SK-N-SH (cell line): ENCODE data around the gene CEP95.

ENCODE experiments used
- CHD2 ChIP-seq: fragments of 150-350 bp; IDR thresholded peaks from 2 replicates; pipeline ENCODE4 v1.6.1; 2018; ENCODE audit warnings: low read length; ENCODE audit not compliant: partially characterized antibody
- EP300 ChIP-seq, 2 experiments: IDR thresholded peaks; 2 replicates each; pipeline versions ENCODE4 v1.4.0 to v1.6.1; 2012; ENCODE audit warnings: borderline replicate concordance in 1 of 2, low read depth in 1 of 2, low read length in 1 of 2
- EZH2phosphoT487 ChIP-seq: fragments of 200-600 bp; sonication (generic); IDR thresholded peaks from 2 replicates; pipeline ENCODE4 v1.6.1; 2017; ENCODE audit warnings: low read depth, mixed run types, mild to moderate bottlenecking, antibody characterized with exemption, moderate library complexity, borderline replicate concordance
- FOXM1 ChIP-seq: IDR thresholded peaks from 2 replicates; pipeline ENCODE4 v1.4.0; 2012; ENCODE audit warnings: low read depth, mild to moderate bottlenecking
- JUND ChIP-seq: IDR thresholded peaks from 2 replicates; pipeline ENCODE4 v1.4.0; 2012
- MXI1 ChIP-seq: IDR thresholded peaks from 2 replicates; pipeline ENCODE4 v1.6.1; 2012; ENCODE audit warnings: mild to moderate bottlenecking, low read depth, low read length, improper control_type of control experiment
- POLR2AphosphoS5 ChIP-seq: IDR thresholded peaks from 2 replicates; pipeline ENCODE4 v1.6.1; 2012; ENCODE audit warnings: low read depth, low read length
- RAD21 ChIP-seq: IDR thresholded peaks from 2 replicates; pipeline ENCODE4 v1.6.1; 2012; ENCODE audit warnings: mild to moderate bottlenecking, low read length
- RFX5 ChIP-seq: IDR thresholded peaks from 2 replicates; pipeline ENCODE4 v1.6.1; 2012; ENCODE audit warnings: mild to moderate bottlenecking, improper control_type of control experiment, low read length
- TF ChIP-seq, protein P1 (sequence below): fragments of 200-600 bp; sonication (generic); IDR thresholded peaks from 2 replicates; pipeline ENCODE4 v1.6.1; 2017; ENCODE audit warnings: antibody characterized with exemption, mild to moderate bottlenecking, moderate library complexity

GRCh38 chr17:64496786-64497564 lies 9.8 kb upstream of the CEP95 start, which contains the start of gene POLG2:
- TF ChIP-seq, protein P1, sequence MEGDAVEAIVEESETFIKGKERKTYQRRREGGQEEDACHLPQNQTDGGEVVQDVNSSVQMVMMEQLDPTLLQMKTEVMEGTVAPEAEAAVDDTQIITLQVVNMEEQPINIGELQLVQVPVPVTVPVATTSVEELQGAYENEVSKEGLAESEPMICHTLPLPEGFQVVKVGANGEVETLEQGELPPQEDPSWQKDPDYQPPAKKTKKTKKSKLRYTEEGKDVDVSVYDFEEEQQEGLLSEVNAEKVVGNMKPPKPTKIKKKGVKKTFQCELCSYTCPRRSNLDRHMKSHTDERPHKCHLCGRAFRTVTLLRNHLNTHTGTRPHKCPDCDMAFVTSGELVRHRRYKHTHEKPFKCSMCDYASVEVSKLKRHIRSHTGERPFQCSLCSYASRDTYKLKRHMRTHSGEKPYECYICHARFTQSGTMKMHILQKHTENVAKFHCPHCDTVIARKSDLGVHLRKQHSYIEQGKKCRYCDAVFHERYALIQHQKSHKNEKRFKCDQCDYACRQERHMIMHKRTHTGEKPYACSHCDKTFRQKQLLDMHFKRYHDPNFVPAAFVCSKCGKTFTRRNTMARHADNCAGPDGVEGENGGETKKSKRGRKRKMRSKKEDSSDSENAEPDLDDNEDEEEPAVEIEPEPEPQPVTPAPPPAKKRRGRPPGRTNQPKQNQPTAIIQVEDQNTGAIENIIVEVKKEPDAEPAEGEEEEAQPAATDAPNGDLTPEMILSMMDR: peak; percentile 74
- TF ChIP-seq MXI1: peak; percentile 98
- no peak for TF ChIP-seq FOXM1
- peak; percentile 98 for TF ChIP-seq POLR2AphosphoS5
- TF ChIP-seq CHD2: peak; percentile 40
- no peak for TF ChIP-seq EZH2phosphoT487
- TF ChIP-seq RAD21: peak; percentile 43
- no peak for TF ChIP-seq RFX5
- peak; percentile 50; the same call in 1 of the 2 replicates for TF ChIP-seq JUND
- TF ChIP-seq EP300 (IDR thresholded peaks at IDR 0.05; ENCODE audit: borderline replicate concordance in 1 of 2, low read depth in 1 of 2, low read length in 1 of 2): no peak
